GM18951 (cell line): ENCODE results near the gene EBF3.

Experiments used
- POLR2A ChIP-seq: IDR thresholded peaks from 4 replicates; pipeline ENCODE4 v1.6.1; 2011; ENCODE audit warnings: mild to moderate bottlenecking; ENCODE audit not compliant: insufficient read length, insufficient read depth; ENCODE audit errors: extremely low read depth
- in situ Hi-C: fragments of 300-500 bp; cut with MboI; formaldehyde crosslinking; loops from one replicate; pipeline ENCODE4 v1.12.0; 2022; ENCODE audit warnings: low sequenced_read_pairs, mixed read lengths, inconsistent platforms; ENCODE audit not compliant: unreplicated experiment

The EBF3 gene

GRCh38 chr10:129868449-129869035, 95.5 kb downstream of the EBF3 start:
- in situ Hi-C loops = no loop called here
- TF ChIP-seq POLR2A = no peak

GRCh38 chr10:129867631-129868179, 96.4 kb downstream of the EBF3 start:
- in situ Hi-C loops = no loop called here
- no peak for TF ChIP-seq POLR2A

GRCh38 chr10:129866894-129867293, 97.2 kb downstream of the EBF3 start:
- in situ Hi-C loops = no loop called here
- no peak for TF ChIP-seq POLR2A

- TF ChIP-seq POLR2A = no peak
- in situ Hi-C loops = no loop called here
Measured at GRCh38 chr10:129865960-129866359, 98.1 kb downstream of the EBF3 start.

GRCh38 chr10:129865413-129865812, 98.7 kb downstream of the EBF3 start:
- TF ChIP-seq POLR2A = no peak
- in situ Hi-C loops = no loop called here

- TF ChIP-seq POLR2A = no peak
- in situ Hi-C loops = no loop called here
Measured at GRCh38 chr10:129864601-129865126, 99.4 kb downstream of the EBF3 start.

- TF ChIP-seq POLR2A = no peak
- in situ Hi-C loops = no loop called here
Measured at GRCh38 chr10:129864082-129864481, 100.0 kb downstream of the EBF3 start.

- no peak for TF ChIP-seq POLR2A
Measured at GRCh38 chr10:129863201-129863663, 100.8 kb downstream of the EBF3 start.

GRCh38 chr10:129861776-129862531, 102.1 kb downstream of the EBF3 start:
- in situ Hi-C loops = no loop called here
- TF ChIP-seq POLR2A = no peak

More at GRCh38 chr10:129863201-129863663, 100.8 kb downstream of the EBF3 start:
- in situ Hi-C loops = no loop called here

- TF ChIP-seq POLR2A = no peak
- in situ Hi-C loops = no loop called here
Measured at GRCh38 chr10:129860396-129860795, 103.7 kb downstream of the EBF3 start.

GRCh38 chr10:129859536-129859935, 104.5 kb downstream of the EBF3 start:
- in situ Hi-C loops = no loop called here
- TF ChIP-seq POLR2A = no peak

- in situ Hi-C loops = no loop called here
- no peak for TF ChIP-seq POLR2A
Measured at GRCh38 chr10:129857242-129857960, 106.7 kb downstream of the EBF3 start.
